ENCODE measurements around the gene RAET1E. TPM values are rescaled to one million over a fixed set of nuclear protein-coding genes. Genes with fewer than 3 reads are reported as not detected.
A peak's percentile ranks its signal among the peaks of the same experiment; 100 is the strongest.

RAET1E gene
- total and polyA plus RNA-seq, 9 of the 15 experiments (the other 6 are each of a cell fraction or from before 2014, with no cell fraction given) = not detected

GRCh38 chr6:149941583-149942460 lies 43.9 kb upstream of the RAET1E start, which contains the start of gene ULBP2 (continued):
- TF ChIP-seq TFAP4 (CRISPR knock-in tag; IDR thresholded peaks at IDR 0.05; ENCODE audit: borderline replicate concordance) (peak; percentile 71), CGGBP1 (CRISPR knock-in tag; IDR thresholded peaks at IDR 0.05) (no peak), ZNF778 (CRISPR knock-in tag; IDR thresholded peaks at IDR 0.05) (no peak), FOXA1 (IDR thresholded peaks at IDR 0.05; ENCODE audit: borderline replicate concordance) (no peak), ZNF444 (CRISPR knock-in tag; IDR thresholded peaks at IDR 0.05) (no peak), FOXP1 (CRISPR knock-in tag; IDR thresholded peaks at IDR 0.05) (peak; percentile 87; the same call in 1 of the 2 replicates), ZBTB5 (IDR thresholded peaks at IDR 0.05) (peak; percentile 99), POLR2G (IDR thresholded peaks at IDR 0.05; ENCODE audit: low read depth, low read length) (peak; percentile 54; the same call in 1 of the 2 replicates), RBFOX2 (IDR thresholded peaks at IDR 0.05; ENCODE audit: low read depth, low read length) (peak; percentile 55), ZBTB7A (IDR thresholded peaks at IDR 0.05; ENCODE audit: borderline replicate concordance, control insufficient read depth, low read depth, low read length) (no peak; the same call in 1 of the 2 replicates), NR2C2 (CRISPR knock-in tag; IDR thresholded peaks at IDR 0.05) (no peak), NR2C2 (tag; IDR thresholded peaks at IDR 0.05) (peak; percentile 63), JUN (IDR thresholded peaks at IDR 0.05; ENCODE audit: borderline replicate concordance, low read depth, low read length) (0 out of 2 replicates have a peak, but pooled peaks have one; percentile 19), JUN (CRISPR knock-in tag; IDR thresholded peaks at IDR 0.05; ENCODE audit: borderline replicate concordance) (peak; percentile 51; the same call in 1 of the 2 replicates)
- TF ChIP-seq, protein P1, sequence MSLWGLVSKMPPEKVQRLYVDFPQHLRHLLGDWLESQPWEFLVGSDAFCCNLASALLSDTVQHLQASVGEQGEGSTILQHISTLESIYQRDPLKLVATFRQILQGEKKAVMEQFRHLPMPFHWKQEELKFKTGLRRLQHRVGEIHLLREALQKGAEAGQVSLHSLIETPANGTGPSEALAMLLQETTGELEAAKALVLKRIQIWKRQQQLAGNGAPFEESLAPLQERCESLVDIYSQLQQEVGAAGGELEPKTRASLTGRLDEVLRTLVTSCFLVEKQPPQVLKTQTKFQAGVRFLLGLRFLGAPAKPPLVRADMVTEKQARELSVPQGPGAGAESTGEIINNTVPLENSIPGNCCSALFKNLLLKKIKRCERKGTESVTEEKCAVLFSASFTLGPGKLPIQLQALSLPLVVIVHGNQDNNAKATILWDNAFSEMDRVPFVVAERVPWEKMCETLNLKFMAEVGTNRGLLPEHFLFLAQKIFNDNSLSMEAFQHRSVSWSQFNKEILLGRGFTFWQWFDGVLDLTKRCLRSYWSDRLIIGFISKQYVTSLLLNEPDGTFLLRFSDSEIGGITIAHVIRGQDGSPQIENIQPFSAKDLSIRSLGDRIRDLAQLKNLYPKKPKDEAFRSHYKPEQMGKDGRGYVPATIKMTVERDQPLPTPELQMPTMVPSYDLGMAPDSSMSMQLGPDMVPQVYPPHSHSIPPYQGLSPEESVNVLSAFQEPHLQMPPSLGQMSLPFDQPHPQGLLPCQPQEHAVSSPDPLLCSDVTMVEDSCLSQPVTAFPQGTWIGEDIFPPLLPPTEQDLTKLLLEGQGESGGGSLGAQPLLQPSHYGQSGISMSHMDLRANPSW (CRISPR knock-in tag; IDR thresholded peaks at IDR 0.05) = no peak
- TF ChIP-seq, protein P2, sequence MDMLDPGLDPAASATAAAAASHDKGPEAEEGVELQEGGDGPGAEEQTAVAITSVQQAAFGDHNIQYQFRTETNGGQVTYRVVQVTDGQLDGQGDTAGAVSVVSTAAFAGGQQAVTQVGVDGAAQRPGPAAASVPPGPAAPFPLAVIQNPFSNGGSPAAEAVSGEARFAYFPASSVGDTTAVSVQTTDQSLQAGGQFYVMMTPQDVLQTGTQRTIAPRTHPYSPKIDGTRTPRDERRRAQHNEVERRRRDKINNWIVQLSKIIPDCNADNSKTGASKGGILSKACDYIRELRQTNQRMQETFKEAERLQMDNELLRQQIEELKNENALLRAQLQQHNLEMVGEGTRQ (CRISPR knock-in tag; IDR thresholded peaks at IDR 0.05) = no peak
- TF ChIP-seq, protein P3, sequence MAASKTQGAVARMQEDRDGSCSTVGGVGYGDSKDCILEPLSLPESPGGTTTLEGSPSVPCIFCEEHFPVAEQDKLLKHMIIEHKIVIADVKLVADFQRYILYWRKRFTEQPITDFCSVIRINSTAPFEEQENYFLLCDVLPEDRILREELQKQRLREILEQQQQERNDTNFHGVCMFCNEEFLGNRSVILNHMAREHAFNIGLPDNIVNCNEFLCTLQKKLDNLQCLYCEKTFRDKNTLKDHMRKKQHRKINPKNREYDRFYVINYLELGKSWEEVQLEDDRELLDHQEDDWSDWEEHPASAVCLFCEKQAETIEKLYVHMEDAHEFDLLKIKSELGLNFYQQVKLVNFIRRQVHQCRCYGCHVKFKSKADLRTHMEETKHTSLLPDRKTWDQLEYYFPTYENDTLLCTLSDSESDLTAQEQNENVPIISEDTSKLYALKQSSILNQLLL (CRISPR knock-in tag; IDR thresholded peaks at IDR 0.05; ENCODE audit: borderline replicate concordance) = no peak

Data from K562 (cell line).